SHP77 treated with DMSO at 0.1 percent for 48 hours (cell line): ENCODE measurements around the gene ERH.

Source experiments
- DNase-seq: peaks from one replicate; lab custom pipeline; 2025; lab: John Stamatoyannopoulos, UW

The ERH gene

DNA sequence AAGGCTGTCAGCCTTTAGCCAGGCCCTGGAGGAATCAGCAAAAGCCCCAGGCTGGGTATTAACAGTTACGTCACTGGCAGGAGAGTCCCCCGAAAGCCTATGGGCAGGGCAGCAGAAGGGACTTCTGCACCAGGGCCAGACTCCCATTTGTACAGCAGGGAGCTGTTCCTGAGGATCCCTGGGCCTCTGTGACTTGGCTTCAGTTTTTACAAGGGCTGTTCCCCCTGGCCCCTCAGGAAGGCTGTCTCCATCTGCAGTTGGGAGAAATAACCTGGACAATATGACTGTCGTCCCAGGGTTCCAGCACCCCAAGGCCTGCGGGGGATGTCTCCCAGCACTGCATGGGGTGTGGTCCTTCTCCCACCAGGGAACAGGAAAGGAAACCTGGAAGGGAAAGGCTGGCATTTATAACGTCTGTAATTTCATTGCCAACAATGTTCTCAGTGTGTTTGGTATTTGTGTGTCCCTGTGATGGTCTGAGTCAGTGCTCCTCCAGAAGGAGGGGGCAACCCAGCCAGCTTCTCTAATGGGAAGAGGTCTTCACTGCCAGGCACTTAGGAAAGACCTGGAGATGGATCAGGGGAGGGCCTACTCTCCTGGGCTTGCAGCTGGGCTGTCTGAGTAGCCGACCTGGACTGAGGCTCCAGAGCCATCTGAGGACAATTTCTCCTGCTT, 42.4 kb downstream of the ERH start:
- no peak for DNase-seq

DNA sequence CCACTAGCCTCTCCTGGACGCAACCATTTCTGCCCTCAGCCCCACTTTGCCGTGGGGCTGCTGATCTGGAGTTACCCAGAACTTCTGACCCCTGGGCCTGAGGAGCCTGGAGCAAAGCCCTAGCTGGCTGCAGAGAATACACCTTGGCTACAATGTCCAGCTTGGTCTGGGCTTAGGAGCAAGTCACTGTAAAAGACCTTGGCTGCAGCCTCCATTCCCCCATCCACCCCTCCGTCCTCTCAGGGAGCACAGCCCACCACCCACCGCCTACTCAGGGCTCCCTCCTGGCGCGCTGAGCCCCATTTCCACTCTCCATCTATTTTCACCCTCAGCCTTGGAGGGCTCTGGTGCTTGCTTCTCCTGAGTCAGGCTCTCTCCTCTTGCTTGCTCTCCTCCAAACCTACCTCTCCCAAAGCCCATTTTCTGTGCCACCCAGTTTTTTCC, 42.9 kb downstream of the ERH start:
- DNase-seq = no peak

DNA sequence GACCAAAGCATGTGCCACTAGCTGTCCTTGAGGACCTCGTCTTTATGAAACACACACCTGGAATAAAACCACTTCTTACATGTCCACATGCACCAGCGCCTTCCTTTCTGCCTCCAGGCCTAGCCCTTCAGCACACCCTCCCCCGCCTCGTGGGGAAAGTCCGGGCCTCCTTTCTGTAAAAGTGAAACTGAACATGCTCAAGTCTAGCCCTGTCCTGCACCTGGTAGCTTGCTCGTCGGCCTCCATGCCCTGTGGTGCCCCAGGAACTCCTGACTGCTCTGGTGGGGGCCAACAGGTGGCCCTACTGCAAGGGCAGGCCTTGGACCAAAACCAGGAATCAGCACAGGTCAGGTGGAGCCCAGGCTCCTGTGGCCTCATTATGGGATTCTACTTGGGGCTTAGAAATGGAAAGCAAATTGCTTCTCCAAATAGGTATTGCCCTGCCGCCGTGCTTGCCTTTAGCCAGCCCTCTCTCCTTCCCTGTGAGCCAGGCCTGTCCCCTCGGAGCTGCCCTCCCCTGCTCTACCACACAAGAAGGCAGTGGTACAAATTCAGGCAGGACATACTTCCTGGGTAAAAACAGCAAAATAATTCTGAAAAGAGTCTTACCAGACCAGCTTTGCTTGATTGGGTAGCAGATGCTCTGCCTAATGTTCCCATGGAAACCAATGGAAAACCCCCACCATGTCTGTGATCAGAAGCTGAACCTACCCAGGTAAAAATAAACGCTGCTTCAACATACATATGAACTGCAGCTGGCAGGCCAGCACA, 43.5 kb downstream of the ERH start:
- DNase-seq = no peak

DNA sequence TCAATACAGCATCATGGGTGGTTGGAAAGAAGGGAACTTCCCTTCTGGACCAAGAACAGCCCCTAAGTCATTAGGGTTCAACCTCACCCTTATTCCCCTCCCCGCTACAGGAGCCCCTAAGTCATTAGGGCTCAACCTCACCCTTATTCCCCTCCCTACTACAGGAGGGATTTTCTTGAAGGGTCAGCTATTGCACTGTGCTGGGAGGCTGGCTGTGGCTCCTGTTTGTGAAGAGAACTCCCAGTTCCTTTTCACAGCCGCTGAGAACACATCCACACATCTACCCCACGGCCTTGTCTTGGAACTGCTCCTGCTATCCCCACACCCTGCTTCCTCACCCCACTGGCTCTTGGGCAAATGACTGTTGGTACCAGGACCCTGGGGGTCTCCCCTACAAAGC, 44.9 kb downstream of the ERH start:
- DNase-seq = no peak

DNA sequence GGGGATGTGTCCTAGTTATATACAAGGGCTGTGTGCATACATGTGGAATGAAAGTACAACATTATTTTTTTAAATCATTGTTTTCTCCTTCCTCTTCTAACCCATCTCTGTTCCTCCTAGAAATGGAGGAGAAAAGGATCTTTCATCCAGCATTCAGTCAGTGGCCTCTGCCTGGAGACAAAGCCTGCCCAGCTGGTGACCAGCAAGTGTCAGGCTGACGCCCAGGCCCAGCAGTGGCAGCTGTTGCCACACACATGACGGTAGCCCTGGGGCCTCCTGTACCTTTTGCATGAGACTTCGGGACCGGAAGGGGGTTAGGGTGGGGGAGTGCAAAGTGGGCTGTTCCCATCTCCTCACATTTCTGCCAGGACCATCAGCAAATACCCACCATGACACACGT, 46.2 kb downstream of the ERH start:
- DNase-seq = no peak

DNA sequence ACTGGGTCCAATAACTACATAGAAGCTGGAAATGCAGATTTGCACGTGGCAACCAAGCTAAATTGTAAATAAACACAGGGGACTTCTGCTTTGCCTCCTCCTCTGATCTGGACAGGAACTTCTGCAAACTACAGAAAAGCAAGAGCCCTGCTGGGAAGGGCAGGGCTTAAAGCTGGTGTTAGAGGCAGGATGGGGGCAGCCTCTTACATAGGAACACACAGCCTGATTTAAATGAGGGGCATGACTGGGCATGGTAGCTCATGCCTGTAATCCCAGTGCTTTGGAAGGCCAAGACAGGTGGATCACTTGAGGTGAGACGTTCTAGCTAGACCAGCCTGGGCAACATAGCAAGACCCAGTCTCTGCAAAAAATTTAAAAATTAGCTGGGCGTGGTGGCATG, 46.7 kb downstream of the ERH start:
- DNase-seq = no peak

DNA sequence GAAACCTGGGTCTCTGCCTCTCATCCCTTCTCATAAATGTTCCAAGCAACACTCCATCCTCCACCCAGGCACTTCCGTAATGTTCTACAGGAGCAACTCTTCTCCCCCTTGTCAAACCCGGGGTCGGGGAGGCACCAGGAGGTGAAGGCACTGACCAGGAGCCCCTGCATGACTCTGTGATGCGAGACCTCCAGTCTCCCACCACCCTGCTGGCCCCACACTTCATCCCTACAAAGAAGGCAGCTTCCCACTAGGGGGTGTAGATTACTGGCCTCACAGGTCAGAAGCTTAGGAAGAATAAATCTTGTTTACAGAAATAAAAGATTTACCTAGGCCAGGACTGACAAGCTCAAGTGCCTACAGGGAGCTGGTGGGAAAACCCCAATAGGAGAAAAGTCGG, 47.2 kb downstream of the ERH start:
- DNase-seq = no peak

DNA sequence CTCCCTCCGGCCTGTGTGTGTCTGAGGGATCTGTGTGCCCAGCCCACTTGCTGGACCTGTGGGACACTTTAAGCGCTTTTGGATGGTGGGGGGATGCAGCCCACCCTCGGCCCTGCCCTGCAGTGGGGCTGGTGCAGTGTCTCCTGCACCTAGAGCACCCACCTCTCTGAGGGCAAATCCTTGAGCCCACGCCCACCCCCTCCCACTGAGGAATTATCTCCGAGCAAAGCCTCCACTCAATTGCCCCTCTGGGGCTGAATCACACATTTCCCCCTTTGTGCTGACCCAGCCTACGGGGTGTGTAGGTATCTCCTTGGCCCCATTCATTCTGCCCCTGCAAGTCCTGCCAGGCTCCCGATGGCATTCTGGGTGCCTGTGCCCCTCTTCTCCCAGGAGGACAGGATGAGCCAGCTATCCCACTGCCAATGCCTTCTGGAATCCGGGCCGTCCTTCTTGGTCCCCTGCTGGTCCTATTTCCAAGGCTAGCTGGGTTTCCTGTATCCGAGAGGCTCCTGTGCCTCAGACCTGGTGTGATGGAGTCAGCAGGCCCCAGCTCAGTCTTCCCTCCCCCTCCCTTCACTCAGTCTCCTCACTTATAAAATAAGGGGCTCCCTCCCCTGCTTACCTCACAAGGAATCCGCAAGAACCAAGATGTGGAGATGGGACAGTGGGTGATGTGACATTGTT, 48.9 kb downstream of the ERH start:
- DNase-seq = no peak

DNA sequence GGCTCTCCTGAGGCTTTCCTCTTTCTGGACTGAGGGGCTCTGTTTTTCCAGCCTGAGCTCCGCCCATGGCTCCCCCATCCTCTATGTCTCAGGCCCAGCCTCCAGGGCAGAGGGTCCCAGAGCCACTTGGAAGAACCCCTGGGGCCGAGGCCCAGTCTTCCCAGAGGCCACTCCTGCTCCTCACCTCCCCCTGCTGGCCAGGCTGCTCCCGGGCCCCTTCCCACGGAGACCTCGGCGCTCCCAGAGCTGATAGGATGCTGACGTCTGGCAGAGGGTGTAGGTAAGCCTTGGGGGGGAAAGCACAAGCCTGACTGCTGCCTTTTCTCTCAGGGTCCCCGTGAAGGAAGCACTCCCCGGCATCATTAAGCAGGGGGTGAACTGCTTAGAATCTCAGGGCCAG, 51.4 kb downstream of the ERH start:
- no peak for DNase-seq

DNA sequence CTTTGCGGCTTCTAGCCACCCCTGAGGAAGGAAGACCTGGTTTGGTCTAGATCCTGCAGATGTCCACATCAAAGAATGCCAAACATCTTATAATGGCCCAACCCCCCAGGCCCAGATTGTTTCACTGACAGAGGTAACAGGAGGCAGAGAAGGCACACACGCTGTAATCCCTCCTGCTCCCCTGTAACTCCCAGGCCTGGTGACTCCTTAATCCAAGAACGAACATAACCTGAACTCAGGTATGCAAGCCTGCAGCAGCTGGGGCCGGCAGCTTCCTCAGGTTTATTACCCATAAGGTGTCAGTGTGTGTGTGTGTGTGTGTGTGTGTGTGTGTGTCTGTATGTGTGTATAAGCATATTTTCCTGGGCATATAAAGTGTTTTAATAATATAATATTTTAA, 52.7 kb downstream of the ERH start:
- no peak for DNase-seq

DNA sequence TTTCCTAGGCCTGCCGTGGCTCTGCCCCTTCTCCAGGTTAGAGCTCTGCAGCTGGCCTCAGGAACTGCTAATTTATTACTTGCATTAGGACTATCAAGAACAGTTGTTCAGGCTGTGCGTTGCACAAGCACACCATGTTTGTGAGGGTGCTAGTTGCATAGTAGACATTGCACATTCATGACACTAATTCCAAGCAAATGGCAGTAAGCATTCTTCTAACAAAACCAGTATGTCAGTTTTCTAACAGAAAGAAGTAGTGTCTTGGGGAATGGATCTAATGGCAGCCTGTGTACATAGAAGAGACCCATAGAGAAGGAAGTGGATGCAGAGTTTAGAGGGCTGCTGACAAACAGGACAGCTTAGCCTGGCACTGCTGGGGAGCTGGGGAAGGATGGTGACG, 53.9 kb downstream of the ERH start:
- DNase-seq = no peak

DNA sequence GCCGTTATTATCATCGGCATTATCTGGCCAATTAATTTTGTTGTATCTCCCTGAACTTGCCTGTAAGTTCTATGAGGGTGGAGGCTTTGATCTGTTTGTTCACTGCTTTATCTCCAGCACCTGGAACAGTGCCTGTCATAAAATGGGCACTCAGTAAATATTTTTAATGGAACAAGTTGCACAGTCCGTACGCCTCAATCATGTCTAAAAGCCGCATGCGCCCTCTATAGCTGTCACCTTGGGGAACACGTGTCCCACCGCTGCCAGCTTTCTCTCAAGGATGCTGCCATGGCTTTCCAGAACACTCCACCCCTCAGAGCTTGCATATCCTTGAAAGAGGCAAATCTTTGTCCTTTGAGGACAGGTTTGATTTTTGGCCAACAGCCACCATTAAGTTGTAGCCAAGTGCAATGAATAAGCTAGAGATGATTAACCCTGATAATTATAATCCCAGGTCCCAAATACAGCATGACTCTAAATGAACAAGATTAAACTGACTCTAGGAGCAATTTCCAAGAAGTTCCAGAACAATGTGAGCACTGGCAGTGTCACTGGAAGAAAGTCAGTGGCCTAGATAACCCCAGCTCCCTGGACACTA, 55.1 kb downstream of the ERH start:
- no peak for DNase-seq

DNA sequence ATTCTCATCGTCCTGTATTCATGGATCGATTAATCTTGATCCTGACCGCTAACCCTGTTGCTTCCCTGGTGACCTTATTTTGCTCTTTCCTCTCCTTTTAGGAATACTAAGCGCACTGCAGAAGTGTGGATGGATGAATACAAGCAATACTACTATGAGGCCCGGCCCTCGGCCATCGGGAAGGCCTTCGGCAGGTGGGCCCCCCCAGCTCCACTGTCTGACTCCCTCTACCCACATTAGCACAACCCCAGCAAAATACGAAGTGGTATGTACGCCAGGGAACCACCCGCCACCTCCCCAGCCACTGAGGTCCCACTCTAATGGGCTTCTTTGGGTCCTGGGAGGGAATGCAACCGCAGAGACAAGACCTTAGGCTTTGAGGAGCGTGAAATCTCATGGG, 58.7 kb downstream of the ERH start:
- no peak for DNase-seq

DNA sequence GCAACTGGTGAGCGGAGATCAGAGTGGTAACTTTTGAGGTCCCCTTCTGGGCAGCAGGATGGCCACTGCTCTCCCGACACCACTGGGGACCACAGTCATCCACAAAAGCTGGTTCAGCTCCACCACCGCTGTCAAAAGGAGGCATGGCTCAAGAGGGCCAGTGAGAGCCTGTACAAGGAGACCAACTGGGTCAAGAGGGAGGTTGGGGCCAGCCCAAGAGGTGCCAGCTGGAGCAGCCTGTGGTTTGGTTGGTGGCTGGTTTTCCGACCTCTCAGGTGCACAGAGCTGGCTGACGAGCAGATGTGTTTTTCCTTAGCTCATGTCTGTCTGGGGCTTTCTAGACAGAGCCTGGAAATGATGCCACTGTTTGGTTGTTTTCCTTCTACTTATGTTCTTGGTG, 60.1 kb downstream of the ERH start:
- DNase-seq = no peak

DNA sequence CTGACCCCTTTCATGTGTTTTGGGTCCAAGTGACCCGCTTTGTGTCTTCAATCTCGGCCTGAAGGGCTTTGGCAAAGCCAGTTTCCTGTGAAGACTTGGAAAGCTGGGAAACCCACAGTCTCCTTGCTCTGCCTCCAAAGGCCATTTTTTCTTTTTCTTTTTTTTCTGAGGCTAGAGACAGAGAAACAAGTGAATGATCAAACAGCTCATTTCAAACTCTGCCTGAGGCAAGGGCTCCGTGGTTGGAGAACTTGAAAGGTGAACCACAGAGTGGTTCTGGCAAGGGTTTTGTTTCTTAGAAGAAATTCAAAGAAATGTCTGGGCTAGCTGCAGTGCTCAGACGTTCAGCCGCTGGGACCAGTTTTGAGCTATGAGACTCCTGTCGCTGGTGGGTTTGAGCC, 62.7 kb downstream of the ERH start:
- no peak for DNase-seq

DNA sequence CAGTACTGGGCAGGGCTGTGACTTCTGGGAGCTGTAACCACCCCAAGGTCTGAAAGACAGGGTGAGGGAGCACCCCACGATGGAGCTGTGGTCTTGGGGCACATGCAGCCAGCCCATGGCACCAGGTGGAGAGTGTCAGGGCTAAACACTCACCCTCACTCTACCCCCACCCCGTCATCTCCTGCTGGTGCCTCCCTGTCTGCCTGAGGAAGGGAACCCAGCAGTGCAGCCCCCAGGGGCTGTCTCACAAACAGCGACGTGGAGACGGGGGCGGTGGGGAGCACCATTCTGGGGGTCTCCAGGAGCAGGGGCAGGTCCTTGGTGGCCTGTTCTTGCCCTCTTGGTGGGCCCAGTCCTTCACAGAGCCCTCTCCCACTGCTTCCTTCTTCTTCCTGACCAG, 63.5 kb downstream of the ERH start:
- no peak for DNase-seq

DNA sequence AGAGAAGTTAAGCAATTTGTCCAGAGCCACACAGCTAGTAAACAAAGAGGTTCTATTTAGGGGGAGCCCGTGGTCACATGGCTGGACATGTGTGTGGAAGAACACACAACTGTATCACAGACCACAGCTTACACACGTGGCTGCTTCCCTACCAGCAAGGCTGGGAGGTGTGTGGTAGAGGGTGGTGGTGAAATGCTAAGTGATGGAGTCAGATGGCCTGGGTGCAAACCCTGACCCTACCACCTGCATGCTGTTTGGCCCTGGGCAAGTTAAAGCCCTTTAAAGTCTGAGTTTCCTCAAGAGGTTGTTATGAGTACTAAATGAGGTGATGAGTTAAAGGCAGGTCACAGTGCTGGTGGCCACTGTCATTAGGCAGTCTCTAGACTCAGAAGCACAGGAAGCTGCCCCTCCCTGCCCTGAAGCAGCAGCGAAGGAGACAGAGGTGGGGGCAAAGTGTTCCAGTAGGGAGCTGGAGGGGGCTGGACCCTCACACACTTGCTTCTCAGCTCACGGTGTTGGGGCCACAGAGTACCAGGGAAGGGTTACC, 64.2 kb downstream of the ERH start:
- DNase-seq = no peak

DNA sequence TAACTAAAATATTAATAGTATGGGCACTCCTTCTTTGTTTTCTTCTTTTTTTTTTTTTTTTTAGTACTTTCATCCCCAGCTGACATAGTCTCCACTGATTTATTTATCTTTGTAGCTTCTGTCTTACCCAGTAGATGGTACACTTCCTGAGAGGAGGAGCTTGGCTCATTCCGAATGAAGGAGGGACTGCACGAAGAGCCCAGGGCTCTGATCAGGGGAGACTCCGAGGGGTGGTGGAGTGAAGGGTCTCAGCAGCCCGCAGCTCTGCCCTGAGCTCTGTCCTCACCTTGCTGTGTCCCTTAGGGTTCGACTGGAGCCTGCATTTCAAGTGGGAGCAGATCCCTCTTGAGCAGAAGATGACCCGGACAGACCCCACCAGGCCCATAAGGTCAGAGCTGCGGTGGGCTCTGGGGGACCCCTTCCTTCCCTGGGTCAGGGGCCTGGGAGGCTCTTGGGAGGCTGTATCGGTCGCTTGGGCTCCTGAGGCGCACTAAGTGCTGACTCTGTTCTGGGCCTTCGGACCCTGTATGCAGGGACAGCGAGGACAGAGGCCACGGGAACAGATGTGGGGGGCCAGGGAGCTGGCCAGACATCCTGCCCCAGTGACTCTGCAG, 65.2 kb downstream of the ERH start:
- DNase-seq = no peak

DNA sequence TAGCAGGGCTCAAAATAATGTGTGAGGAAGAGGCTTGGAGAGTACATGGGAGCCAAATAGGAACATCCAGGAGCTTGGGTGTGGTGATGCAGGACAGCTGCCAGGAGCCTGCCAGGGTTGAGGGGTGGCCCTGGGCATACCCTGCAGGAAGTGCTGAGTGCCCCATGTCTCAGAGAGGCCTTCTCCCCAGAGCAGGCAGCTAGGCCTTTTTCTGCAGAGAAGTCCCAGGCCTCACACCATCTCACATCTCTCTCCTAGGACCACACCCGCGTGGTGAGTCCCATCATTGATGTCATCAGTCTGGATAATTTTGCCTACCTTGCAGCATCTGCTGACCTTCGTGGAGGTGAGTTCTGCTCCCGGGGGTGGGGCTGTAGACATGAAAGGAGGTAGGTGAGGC, 66.9 kb downstream of the ERH start:
- no peak for DNase-seq
